Calu3 (cell line): ENCODE data around the gene MMRN2. TPM values are rescaled to one million over a fixed set of nuclear protein-coding genes. Genes with fewer than 3 reads are reported as not detected.
"Not testable (repeated sequence)": the region's sequence is repeated elsewhere in the genome, so short reads cannot be mapped to it uniquely, and the experiment has no call there.

Source experiments
- Bru-seq: library from RNA; stranded (reverse); fragments of 400-500 nt; gene quantifications from one replicate; lab custom pipeline; 2021; lab: Mats Ljungman, UMichigan
- BruChase-seq, 2 experiments: library from RNA; stranded (reverse); fragments of 400-500 nt; gene quantifications; one replicate each; lab custom pipeline; 2021; lab: Mats Ljungman, UMichigan
- BruUV-seq: library from RNA; stranded (reverse); fragments of 400-500 nt; replicated peaks from 2 replicates; lab custom pipeline; 2021; lab: Mats Ljungman, UMichigan
- CTCF ChIA-PET: fragments of 300-600 bp; sonication (Branson Sonifier 250); formaldehyde crosslinking; loops from one replicate; lab custom pipeline; 2022; ENCODE audit warnings: antibody characterized with exemption; lab: Charles Lee
- DNase-seq: peaks from one replicate; pipeline ENCODE4 v3.0.0; 2022
- H3K27ac Mint-ChIP-seq: one replicate; pipeline ENCODE4 v1.8.0; 2022; ENCODE audit warnings: mixed read lengths; ENCODE audit not compliant: unreplicated experiment
- H3K27me3 Mint-ChIP-seq: one replicate; pipeline ENCODE4 v1.8.0; 2022; ENCODE audit warnings: mixed read lengths; ENCODE audit not compliant: unreplicated experiment
- H3K36me3 Mint-ChIP-seq: one replicate; pipeline ENCODE4 v1.8.0; 2022; ENCODE audit warnings: mild to moderate bottlenecking, moderate library complexity, mixed read lengths; ENCODE audit not compliant: insufficient read depth, unreplicated experiment
- H3K4me1 Mint-ChIP-seq: one replicate; pipeline ENCODE4 v1.8.0; 2022; ENCODE audit warnings: mild to moderate bottlenecking, low read depth, mixed read lengths; ENCODE audit not compliant: unreplicated experiment
- H3K4me3 Mint-ChIP-seq: one replicate; pipeline ENCODE4 v1.8.0; 2022; ENCODE audit warnings: mild to moderate bottlenecking, low read depth, moderate library complexity, mixed read lengths; ENCODE audit not compliant: unreplicated experiment
- H3K9me3 Mint-ChIP-seq: one replicate; pipeline ENCODE4 v1.8.0; 2022; ENCODE audit warnings: low read depth, mixed read lengths; ENCODE audit not compliant: unreplicated experiment
- intact Hi-C: fragments of 100-400 bp; cut with micrococcal nuclease; formaldehyde crosslinking; loops from one replicate; pipeline ENCODE4 v1.10.0; 2022; ENCODE audit not compliant: unreplicated experiment
- long read RNA-seq: library from polyadenylated mRNA; stranded (forward); transcript quantifications from one replicate; pipeline ENCODE4 v2.0.0, GENCODE V29; 2022
- total RNA-seq: library from RNA; stranded (reverse); gene quantifications from 2 replicates; pipeline ENCODE4 v1.2.3, GENCODE V29; 2022
- TF ChIP-seq, protein P1 (sequence below): fragments of 200-600 bp; IDR thresholded peaks from one replicate; pipeline ENCODE4 v1.8.0; 2022; ENCODE audit warnings: antibody characterized with exemption; ENCODE audit not compliant: unreplicated experiment

Gene MMRN2, protein sequence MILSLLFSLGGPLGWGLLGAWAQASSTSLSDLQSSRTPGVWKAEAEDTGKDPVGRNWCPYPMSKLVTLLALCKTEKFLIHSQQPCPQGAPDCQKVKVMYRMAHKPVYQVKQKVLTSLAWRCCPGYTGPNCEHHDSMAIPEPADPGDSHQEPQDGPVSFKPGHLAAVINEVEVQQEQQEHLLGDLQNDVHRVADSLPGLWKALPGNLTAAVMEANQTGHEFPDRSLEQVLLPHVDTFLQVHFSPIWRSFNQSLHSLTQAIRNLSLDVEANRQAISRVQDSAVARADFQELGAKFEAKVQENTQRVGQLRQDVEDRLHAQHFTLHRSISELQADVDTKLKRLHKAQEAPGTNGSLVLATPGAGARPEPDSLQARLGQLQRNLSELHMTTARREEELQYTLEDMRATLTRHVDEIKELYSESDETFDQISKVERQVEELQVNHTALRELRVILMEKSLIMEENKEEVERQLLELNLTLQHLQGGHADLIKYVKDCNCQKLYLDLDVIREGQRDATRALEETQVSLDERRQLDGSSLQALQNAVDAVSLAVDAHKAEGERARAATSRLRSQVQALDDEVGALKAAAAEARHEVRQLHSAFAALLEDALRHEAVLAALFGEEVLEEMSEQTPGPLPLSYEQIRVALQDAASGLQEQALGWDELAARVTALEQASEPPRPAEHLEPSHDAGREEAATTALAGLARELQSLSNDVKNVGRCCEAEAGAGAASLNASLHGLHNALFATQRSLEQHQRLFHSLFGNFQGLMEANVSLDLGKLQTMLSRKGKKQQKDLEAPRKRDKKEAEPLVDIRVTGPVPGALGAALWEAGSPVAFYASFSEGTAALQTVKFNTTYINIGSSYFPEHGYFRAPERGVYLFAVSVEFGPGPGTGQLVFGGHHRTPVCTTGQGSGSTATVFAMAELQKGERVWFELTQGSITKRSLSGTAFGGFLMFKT
- total RNA-seq (0.83 TPM in 1 of 2 replicates, not detected in the other), Bru-seq, nascent RNA (percentile 4 among the genes with signal in this experiment), BruChase-seq, experiment 1, labeled RNA remaining after a 6-hour chase (percentile 7 among the genes with signal in this experiment), BruChase-seq, experiment 2, labeled RNA remaining after a 2-hour chase (percentile 4 among the genes with signal in this experiment)
- long read RNA-seq = 0 reads

DNA sequence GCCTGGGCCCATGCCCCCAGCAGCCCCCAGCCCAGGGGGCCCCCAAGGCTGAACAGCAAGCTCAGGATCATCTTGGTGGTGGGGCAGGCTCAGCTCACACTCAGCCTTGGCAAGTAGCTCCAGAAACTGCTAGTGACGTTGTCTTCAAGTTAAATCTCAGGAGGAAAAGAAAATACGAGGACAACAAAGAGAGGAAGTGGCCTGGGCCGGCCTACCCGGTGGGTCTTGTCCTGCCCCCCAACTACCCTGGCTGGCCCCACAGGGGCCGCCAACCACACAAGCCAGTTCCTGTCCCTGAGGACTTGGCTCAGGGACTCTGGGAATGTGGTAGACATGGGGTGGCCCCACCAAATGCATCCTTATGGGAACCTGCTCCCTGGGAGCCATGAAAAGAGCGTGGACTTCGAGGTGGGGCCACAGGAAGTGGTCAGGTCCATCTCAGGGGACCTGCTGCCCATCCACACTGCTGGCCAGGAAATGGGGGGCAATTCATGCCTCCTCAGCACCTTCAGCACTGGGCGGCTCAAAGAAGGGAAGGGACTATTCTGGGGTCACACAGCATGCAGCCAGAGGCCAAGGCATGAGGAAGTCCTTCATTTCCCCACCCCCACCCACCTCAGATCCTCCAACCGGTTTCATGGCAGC lies at the start of gene MMRN2:
Gene MMRN2, minus strand, starts transcription at position 145 of the 645 bp plus-strand sequence. Its CDS starts 74 bp downstream, at position 71.
- Mint-ChIP-seq H3K27me3 (no peaks in the 10 kb centered on the region), H3K27ac (no peak within 1 kb of the TSS), H3K4me3 (peak within 1 kb of the TSS; percentile 35), H3K36me3 (peaks cover 6% of the 10 kb centered on the region), H3K9me3 (no peaks in the 10 kb centered on the region), H3K4me1 (peaks cover 9% of the 10 kb centered on the region)
- DNase-seq = no peak
- TF ChIP-seq, protein P1, sequence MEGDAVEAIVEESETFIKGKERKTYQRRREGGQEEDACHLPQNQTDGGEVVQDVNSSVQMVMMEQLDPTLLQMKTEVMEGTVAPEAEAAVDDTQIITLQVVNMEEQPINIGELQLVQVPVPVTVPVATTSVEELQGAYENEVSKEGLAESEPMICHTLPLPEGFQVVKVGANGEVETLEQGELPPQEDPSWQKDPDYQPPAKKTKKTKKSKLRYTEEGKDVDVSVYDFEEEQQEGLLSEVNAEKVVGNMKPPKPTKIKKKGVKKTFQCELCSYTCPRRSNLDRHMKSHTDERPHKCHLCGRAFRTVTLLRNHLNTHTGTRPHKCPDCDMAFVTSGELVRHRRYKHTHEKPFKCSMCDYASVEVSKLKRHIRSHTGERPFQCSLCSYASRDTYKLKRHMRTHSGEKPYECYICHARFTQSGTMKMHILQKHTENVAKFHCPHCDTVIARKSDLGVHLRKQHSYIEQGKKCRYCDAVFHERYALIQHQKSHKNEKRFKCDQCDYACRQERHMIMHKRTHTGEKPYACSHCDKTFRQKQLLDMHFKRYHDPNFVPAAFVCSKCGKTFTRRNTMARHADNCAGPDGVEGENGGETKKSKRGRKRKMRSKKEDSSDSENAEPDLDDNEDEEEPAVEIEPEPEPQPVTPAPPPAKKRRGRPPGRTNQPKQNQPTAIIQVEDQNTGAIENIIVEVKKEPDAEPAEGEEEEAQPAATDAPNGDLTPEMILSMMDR = no peak
- intact Hi-C loops = no loop called here
- CTCF ChIA-PET = interaction anchor here (0.7 kb wide), 1 partner anchor 266 kb away, joined by 7 read pairs; no protein-coding TSS in a partner anchor
- BruUV-seq = no TSS peak

DNA sequence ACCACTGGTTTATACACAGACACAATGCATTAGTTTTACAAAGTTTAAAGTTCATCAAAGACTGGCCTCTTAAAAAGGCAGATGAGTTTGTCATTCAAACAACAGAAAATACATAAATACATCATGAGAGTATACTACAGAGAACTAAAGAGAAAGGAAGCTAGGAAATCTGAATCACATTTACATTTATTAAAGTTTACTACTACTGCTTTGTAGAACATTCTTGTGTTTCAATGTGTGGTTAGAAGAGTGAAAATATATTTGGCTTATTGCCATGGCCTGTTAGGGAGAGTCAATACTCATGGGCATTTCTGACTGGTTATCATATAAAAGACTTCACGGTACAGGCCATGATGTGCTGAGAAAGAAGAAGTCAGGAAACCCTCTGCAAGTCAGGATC lies 49.7 kb upstream of the MMRN2 start:
- H3K4me3 Mint-ChIP-seq, H3K27me3 Mint-ChIP-seq, intact Hi-C loops, H3K9me3 Mint-ChIP-seq, DNase-seq, H3K36me3 Mint-ChIP-seq, H3K4me1 Mint-ChIP-seq, BruUV-seq, H3K27ac Mint-ChIP-seq, CTCF ChIA-PET: not testable (repeated sequence)

DNA sequence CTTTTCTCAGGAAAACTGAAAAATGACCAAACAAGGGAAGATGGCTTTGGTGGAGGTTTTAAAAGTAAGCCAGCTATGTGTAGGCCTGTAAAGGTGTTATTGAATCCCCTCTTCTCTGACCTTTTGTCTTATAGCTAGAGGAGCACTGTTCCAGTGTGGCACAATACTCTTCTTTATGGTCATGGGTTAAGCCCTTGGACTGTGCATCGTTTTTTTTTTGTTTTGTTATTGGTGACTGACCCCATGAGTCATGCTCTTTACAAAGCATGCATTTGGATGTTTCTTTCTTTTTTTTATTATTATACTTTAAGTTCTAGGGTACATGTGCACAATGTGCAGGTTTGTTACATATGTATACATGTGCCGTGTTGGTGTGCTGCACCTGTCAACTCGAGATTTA lies 43.1 kb upstream of the MMRN2 start:
- Mint-ChIP-seq H3K9me3 (no peaks in the 10 kb centered on the region), H3K4me1 (no peaks in the 10 kb centered on the region)
- CTCF ChIA-PET = no interaction called here

DNA sequence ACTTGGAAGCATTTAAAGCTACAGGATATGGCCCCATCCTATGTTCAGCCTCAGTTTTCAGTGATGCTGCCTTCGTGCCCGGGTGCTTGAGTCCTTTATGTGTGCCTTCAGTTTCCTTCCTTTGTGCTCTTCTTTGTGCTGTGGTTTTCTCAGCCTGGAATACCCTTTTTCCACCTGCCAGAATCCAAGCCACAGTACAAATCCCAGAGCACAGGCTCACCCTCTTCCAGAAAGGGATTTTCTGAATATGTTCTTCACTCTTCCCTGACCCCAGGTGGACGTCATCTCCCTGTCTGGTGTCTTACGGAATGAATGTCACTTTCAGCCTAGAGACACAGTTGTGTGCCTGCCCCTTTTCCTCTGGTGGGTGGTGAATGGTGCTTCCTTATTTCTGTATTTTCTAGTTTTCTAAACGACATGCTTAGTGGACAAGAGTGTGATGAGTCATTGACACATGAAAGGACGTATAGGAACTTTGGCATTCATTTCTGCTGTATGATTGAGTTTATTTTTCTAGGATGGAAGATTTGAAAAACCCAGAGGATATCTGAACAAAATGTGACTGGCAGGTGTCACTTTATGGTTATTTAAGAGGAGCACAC lies 42.5 kb upstream of the MMRN2 start:
- CTCF ChIA-PET, intact Hi-C loops, DNase-seq, BruUV-seq, H3K36me3 Mint-ChIP-seq, H3K9me3 Mint-ChIP-seq, H3K4me1 Mint-ChIP-seq, H3K27me3 Mint-ChIP-seq, H3K4me3 Mint-ChIP-seq, H3K27ac Mint-ChIP-seq: not testable (repeated sequence)

More for the DNA sequence above, 43.1 kb upstream of the MMRN2 start:
- intact Hi-C loops = no loop called here
- H3K27ac Mint-ChIP-seq = no peak overlapping the region
- DNase-seq = no peak
- H3K36me3 Mint-ChIP-seq = no peaks in the 10 kb centered on the region
- BruUV-seq = no TSS peak
- no peaks in the 10 kb centered on the region for H3K27me3 Mint-ChIP-seq
- no peak overlapping the region for H3K4me3 Mint-ChIP-seq
- TF ChIP-seq, protein P1 = no peak
